NCI-H2171 treated with DMSO at 0.1 percent for 48 hours (cell line): Measurements from ENCODE around the gene CHRM1.
"Not testable (repeated sequence)": the region's sequence is repeated elsewhere in the genome, so short reads cannot be mapped to it uniquely, and the experiment has no call there.

Source experiments
- DNase-seq: peaks from one replicate; lab custom pipeline; 2025; lab: John Stamatoyannopoulos, UW

CHRM1 gene

DNA sequence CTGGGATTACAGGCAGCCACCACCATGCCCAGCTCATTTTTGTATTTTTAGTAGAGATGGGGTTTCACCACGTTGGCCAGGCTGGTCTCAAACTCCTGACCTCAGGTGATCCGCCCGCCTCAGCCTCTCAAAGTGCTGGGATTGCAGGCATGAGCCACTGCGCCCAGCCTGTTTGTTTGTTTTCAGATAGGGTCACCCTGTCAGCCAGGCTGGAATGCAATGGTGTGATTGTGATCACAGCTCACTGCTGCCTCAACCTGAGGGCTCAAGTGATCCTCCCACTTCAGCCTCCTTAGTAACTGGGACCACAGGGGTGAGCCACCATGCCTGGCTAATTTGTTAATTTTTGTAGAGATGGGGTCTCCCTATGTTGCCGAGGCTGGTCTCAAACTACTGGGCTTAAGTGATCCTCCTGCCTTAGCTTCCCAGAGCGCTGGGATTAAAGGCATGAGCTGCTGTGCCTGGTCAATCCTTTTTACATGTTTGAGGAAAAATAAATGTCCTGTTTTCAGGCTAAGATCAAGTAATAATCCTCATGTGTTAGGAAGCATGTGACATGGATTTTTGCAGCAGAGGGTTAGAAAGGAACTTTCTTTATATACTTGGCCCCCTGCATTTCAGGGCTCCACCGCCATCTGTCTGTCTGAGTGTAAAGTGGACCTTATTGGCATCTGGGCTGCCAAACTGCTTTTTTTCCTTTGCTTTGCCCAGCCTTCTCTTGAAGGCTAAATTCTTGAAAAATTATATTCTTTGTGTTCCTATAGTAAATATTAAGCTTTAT is 45.3 kb downstream of the CHRM1 start:
- DNase-seq: no peak

DNA sequence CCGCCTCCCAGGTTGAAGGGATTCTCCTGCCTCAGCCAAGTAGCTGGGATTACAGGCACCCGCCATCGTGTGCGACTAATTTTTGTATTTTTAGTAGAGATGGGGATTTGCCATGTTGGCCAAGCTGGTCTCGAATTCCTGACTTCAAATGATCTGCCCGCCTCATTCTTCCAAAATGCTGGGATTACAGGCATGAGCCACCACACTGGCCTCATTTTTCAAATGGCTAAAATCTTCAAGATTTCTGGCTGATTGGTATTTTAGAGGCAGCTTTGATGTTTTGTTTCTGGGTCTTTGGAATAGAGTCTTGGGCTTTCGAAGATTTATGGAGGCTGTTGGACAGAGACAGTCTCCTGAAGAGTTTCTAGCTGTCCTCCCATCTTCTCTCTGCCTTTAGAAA is 46.3 kb downstream of the CHRM1 start:
- no peak for DNase-seq

DNA sequence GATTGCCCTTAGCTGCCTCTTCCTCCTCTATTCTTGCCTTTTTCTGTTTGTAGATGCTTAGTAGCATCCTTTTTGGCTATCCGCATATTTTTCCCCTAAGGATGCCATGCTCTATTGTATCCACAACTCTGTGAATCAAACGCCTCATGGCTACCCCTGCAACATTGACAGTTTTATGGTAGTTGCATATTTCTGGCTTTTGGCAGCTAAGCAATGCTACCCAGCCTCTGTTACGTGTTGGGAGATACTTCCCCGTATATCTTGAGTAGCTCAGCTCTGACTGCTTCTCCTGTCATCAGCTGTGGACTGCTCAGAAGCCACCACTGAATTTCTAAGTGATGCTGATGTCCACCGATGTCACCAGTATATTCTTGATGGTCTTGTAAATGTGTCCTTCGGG is 55.5 kb downstream of the CHRM1 start:
- DNase-seq: no peak

- no peak for DNase-seq
These were observed 57.4 kb downstream of the CHRM1 start for GRCh38 chr11:62863687-62864335.

GRCh38 chr11:62861564-62862192 is 59.5 kb downstream of the CHRM1 start:
- DNase-seq: peak; percentile 51

- DNase-seq: no peak
These were observed 60.2 kb downstream of the CHRM1 start for GRCh38 chr11:62860835-62861563.

DNA sequence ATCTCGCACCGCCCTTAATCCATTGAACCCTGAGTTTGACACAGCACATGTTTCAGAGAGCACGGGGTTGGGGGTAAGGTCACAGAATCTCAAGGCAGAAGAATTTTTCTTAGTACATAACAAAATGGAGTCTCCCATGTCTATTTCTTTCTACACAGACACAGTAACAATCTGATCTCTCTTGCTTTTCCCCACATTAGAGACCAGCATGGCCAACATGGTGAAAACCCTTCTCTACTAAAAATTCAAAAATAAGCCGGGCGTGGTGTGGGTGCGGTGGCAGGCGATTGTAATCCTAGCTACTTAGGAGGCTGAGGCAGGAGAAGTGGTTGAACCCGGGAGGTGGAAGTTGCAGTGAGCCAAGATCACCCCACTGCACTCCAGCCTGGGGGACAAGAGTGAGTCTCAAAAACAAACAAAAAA is 61.9 kb downstream of the CHRM1 start:
- not testable (repeated sequence) for DNase-seq
